GM21529 (cell line): Measurements from ENCODE around the gene NRXN2.

ENCODE experiments used
- ATAC-seq: cut with Tn5 transposase; IDR thresholded peaks from one replicate; pipeline ENCODE4 v1.9.1; 2021; ENCODE audit not compliant: unreplicated experiment

NRXN2 gene

GRCh38 chr11:64654439-64654838, 68.6 kb downstream of the NRXN2 start:
- ATAC-seq: no peak

GRCh38 chr11:64653388-64653973, 69.5 kb downstream of the NRXN2 start:
- no peak for ATAC-seq

GRCh38 chr11:64652586-64653387, 70.2 kb downstream of the NRXN2 start:
- ATAC-seq: no peak

- no peak for ATAC-seq
These were observed 72.0 kb downstream of the NRXN2 start for GRCh38 chr11:64650923-64651523.

GRCh38 chr11:64649291-64649697, 73.7 kb downstream of the NRXN2 start:
- no peak for ATAC-seq

- ATAC-seq: no peak
These were observed 74.4 kb downstream of the NRXN2 start for GRCh38 chr11:64648551-64648950.

GRCh38 chr11:64647019-64647779, 75.8 kb downstream of the NRXN2 start:
- ATAC-seq: no peak

GRCh38 chr11:64644647-64645275, 78.2 kb downstream of the NRXN2 start:
- no peak for ATAC-seq

GRCh38 chr11:64643920-64644646, 78.9 kb downstream of the NRXN2 start:
- ATAC-seq: no peak

- ATAC-seq: no peak
These were observed 79.6 kb downstream of the NRXN2 start for GRCh38 chr11:64643256-64643881.

GRCh38 chr11:64642871-64643255, 80.1 kb downstream of the NRXN2 start:
- ATAC-seq: no peak

GRCh38 chr11:64642418-64642735, 80.6 kb downstream of the NRXN2 start:
- no peak for ATAC-seq

- no peak for ATAC-seq
These were observed 81.2 kb downstream of the NRXN2 start for GRCh38 chr11:64641596-64642417.

- no peak for ATAC-seq
These were observed 83.1 kb downstream of the NRXN2 start for GRCh38 chr11:64639885-64640284.

- ATAC-seq: no peak
These were observed 84.2 kb downstream of the NRXN2 start for GRCh38 chr11:64638829-64639228.

GRCh38 chr11:64638018-64638665, 84.9 kb downstream of the NRXN2 start:
- ATAC-seq: no peak

GRCh38 chr11:64637334-64638017, 85.5 kb downstream of the NRXN2 start:
- no peak for ATAC-seq

- ATAC-seq: no peak
These were observed 89.3 kb downstream of the NRXN2 start for GRCh38 chr11:64633555-64634159.
